Measurements from ENCODE around the gene TKFC. TPM values are rescaled to one million over a fixed set of nuclear protein-coding genes. Genes with fewer than 3 reads are reported as not detected.
A peak's percentile ranks its signal among the peaks of the same experiment; 100 is the strongest.

TKFC gene
- total RNA-seq, 1 donor, result 30.0 TPM

DNA sequence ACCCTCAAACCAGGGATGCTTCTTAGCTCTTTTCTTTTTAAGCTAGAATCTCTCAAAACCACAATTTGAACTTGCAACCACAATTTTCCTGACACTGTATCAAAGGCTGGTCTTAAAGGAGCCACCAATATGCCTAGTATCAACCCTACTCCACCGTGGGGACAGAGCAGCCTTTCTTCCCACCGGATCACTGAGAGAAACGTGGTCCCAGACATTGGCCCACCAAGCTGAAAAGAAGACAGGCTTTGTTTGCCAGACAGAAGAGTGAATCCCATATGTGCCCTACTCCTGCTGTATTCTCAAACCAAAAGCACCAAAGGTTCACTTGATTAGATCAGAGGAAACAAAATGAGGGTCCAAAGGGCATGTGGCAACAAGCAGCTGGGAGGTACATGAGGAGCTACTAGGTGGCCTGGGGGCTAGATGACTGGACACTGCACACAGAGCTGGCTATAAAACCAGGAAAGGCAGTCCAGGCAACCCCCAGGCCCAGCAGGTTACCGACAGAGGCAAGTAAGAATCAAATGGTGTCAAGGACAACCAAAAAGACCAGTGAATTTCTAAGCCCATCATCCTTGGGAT is 34.3 kb upstream of the TKFC start:
- TF ChIP-seq, protein P1, sequence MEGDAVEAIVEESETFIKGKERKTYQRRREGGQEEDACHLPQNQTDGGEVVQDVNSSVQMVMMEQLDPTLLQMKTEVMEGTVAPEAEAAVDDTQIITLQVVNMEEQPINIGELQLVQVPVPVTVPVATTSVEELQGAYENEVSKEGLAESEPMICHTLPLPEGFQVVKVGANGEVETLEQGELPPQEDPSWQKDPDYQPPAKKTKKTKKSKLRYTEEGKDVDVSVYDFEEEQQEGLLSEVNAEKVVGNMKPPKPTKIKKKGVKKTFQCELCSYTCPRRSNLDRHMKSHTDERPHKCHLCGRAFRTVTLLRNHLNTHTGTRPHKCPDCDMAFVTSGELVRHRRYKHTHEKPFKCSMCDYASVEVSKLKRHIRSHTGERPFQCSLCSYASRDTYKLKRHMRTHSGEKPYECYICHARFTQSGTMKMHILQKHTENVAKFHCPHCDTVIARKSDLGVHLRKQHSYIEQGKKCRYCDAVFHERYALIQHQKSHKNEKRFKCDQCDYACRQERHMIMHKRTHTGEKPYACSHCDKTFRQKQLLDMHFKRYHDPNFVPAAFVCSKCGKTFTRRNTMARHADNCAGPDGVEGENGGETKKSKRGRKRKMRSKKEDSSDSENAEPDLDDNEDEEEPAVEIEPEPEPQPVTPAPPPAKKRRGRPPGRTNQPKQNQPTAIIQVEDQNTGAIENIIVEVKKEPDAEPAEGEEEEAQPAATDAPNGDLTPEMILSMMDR (IDR thresholded peaks at IDR 0.05; ENCODE audit: extremely low read depth, low read depth, low read length), result no peak
- Histone ChIP-seq H3K4me3 (ENCODE audit: insufficient read depth, low read length) (no peak overlapping the region), H3K27ac (ENCODE audit: low read depth, low read length) (peak overlapping the region; percentile 94), H3K79me2 (ENCODE audit: insufficient read depth, low read length) (no peaks in the 10 kb centered on the region), H3K4me1 (ENCODE audit: insufficient read depth, low read length) (peaks cover 40% of the 10 kb centered on the region), H3K9me3 (ENCODE audit: low read depth, low read length) (no peaks in the 10 kb centered on the region), H2AFZ (ENCODE audit: low read length) (no peak overlapping the region), H4K20me1 (ENCODE audit: insufficient read depth, low read length) (peaks cover 14% of the 10 kb centered on the region), H3K27me3 (ENCODE audit: insufficient read depth, low read length) (no peaks in the 10 kb centered on the region), H3K4me2 (ENCODE audit: insufficient read depth, low read length) (peak overlapping the region; percentile 35), H3K36me3 (ENCODE audit: insufficient read depth, low read length) (peaks cover 45% of the 10 kb centered on the region)
- no peak for DNase-seq (ENCODE audit: insufficient read length, low spot score, missing footprints)

DNA sequence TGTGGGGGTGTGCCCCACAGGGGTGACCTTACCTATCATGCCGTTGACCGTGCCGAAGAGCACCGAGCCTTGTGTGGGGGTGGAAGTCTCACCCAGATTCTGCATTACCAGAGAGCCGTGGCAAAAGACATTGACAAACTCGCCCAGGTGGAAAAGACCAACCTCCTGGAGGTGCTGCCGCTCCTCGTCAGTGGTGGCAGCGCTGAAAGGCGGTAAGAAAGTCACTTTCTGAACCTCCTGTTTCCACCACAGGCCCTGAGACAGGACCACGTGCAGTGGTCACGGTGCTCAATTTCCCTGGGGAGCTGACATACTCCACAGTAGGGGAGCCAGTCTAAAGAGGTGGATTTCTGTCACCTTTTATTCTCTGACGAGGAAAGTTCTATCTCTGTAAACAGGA is 30.5 kb upstream of the TKFC start:
- DNase-seq (ENCODE audit: insufficient read length, low spot score, missing footprints), result no peak
- Histone ChIP-seq H2AFZ (ENCODE audit: low read length) (no peak overlapping the region), H3K4me3 (ENCODE audit: insufficient read depth, low read length) (no peak overlapping the region), H3K4me2 (ENCODE audit: insufficient read depth, low read length) (no peak overlapping the region), H3K4me1 (ENCODE audit: insufficient read depth, low read length) (peaks cover 17% of the 10 kb centered on the region), H3K9me3 (ENCODE audit: low read depth, low read length) (no peaks in the 10 kb centered on the region), H3K27me3 (ENCODE audit: insufficient read depth, low read length) (no peaks in the 10 kb centered on the region), H3K79me2 (ENCODE audit: insufficient read depth, low read length) (no peaks in the 10 kb centered on the region), H4K20me1 (ENCODE audit: insufficient read depth, low read length) (peaks cover 37% of the 10 kb centered on the region), H3K27ac (ENCODE audit: low read depth, low read length) (no peak overlapping the region), H3K36me3 (ENCODE audit: insufficient read depth, low read length) (peaks cover 76% of the 10 kb centered on the region)
- TF ChIP-seq, protein P1 (IDR thresholded peaks at IDR 0.05; ENCODE audit: extremely low read depth, low read depth, low read length), result no peak

DNA sequence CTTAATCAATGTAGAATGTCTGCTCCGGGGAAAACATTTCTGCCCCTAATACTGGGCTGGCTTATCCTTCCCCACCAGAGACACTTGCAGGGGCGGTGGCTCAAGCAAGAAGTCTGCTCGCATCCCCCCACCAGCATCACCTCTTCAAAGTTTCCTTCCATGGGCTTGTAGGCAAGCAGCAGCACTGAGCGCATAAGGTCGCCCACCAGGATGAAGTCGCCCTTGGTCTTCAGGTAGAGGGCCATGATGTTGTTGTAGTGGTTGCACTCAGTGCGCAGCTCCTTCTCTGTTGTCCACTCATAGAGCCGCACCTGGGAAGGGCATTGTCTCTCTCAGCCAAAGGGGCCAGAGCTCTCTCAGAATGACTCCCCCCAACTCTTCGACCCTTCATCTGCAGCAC is 29.3 kb upstream of the TKFC start:
- H3K36me3 ChIP-seq (ENCODE audit: insufficient read depth, low read length), result peaks cover 88% of the 10 kb centered on the region
- H3K4me1 ChIP-seq (ENCODE audit: insufficient read depth, low read length), result peaks cover 5% of the 10 kb centered on the region
- TF ChIP-seq, protein P1 (IDR thresholded peaks at IDR 0.05; ENCODE audit: extremely low read depth, low read depth, low read length), result no peak
- peaks cover 2% of the 10 kb centered on the region for H3K79me2 ChIP-seq (ENCODE audit: insufficient read depth, low read length)
- no peak overlapping the region for H3K27ac ChIP-seq (ENCODE audit: low read depth, low read length)
- no peak overlapping the region for H3K4me3 ChIP-seq (ENCODE audit: insufficient read depth, low read length)
- no peak overlapping the region for H2AFZ ChIP-seq (ENCODE audit: low read length)
- DNase-seq (ENCODE audit: insufficient read length, low spot score, missing footprints), result no peak
- no peaks in the 10 kb centered on the region for H3K27me3 ChIP-seq (ENCODE audit: insufficient read depth, low read length)
- H4K20me1 ChIP-seq (ENCODE audit: insufficient read depth, low read length), result peaks cover 45% of the 10 kb centered on the region
- H3K9me3 ChIP-seq (ENCODE audit: low read depth, low read length), result no peaks in the 10 kb centered on the region
- H3K4me2 ChIP-seq (ENCODE audit: insufficient read depth, low read length), result no peak overlapping the region

DNA sequence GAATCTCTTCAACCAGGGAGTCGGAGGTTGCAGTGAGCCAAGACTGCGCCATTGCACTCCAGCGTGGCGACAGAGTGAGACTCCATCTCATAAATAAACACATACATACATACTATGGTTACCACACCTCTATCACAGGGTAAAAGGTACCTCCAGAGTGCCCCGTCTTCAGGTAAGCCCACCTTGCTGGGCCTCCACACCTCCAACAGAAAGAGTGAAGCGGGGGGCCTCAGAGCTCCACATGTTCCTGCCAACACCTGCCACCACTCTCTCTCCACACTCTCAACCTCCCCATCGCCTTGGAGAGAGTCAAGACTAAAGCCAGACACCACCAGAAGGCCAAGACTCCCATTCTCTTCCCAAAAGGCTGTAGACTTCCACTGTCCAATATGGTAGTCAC is 27.6 kb upstream of the TKFC start:
- no peaks in the 10 kb centered on the region for H3K4me1 ChIP-seq (ENCODE audit: insufficient read depth, low read length)
- no peak overlapping the region for H3K4me2 ChIP-seq (ENCODE audit: insufficient read depth, low read length)
- peaks cover 3% of the 10 kb centered on the region for H3K79me2 ChIP-seq (ENCODE audit: insufficient read depth, low read length)
- no peak overlapping the region for H3K27ac ChIP-seq (ENCODE audit: low read depth, low read length)
- no peak overlapping the region for H2AFZ ChIP-seq (ENCODE audit: low read length)
- H4K20me1 ChIP-seq (ENCODE audit: insufficient read depth, low read length), result peaks cover 58% of the 10 kb centered on the region
- DNase-seq (ENCODE audit: insufficient read length, low spot score, missing footprints), result no peak
- H3K27me3 ChIP-seq (ENCODE audit: insufficient read depth, low read length), result no peaks in the 10 kb centered on the region
- no peaks in the 10 kb centered on the region for H3K9me3 ChIP-seq (ENCODE audit: low read depth, low read length)
- no peak overlapping the region for H3K4me3 ChIP-seq (ENCODE audit: insufficient read depth, low read length)
- TF ChIP-seq, protein P1 (IDR thresholded peaks at IDR 0.05; ENCODE audit: extremely low read depth, low read depth, low read length), result no peak
- peaks cover 93% of the 10 kb centered on the region for H3K36me3 ChIP-seq (ENCODE audit: insufficient read depth, low read length)
